A673 (cell line): ENCODE results near the gene KCNAB3. TPM values are rescaled to one million over a fixed set of nuclear protein-coding genes. Genes with fewer than 3 reads are reported as not detected.

Experiments
- Bru-seq: library from RNA; stranded (reverse); fragments of 400-500 nt; gene quantifications from one replicate; lab custom pipeline; 2021; lab: Mats Ljungman, UMichigan
- BruChase-seq, 2 experiments: library from RNA; stranded (reverse); fragments of 400-500 nt; gene quantifications; one replicate each; lab custom pipeline; 2021; lab: Mats Ljungman, UMichigan
- BruUV-seq: library from RNA; stranded (reverse); fragments of 400-500 nt; replicated peaks from 2 replicates; lab custom pipeline; 2021; lab: Mats Ljungman, UMichigan
- CTCF ChIA-PET: fragments of 300-600 bp; sonication (Branson Sonifier 250); formaldehyde crosslinking; loops from one replicate; lab custom pipeline; 2022; ENCODE audit warnings: antibody characterized with exemption; lab: Charles Lee
- POLR2A ChIA-PET: fragments of 300-600 bp; sonication (Branson Sonifier 250); formaldehyde crosslinking; loops from one replicate; lab custom pipeline; 2022; ENCODE audit warnings: antibody characterized with exemption; ENCODE audit not compliant: low non-redundant PET; lab: Charles Lee
- DNase-seq: peaks from one replicate; pipeline ENCODE4 v3.0.0-alpha.2; 2015; ENCODE audit warnings: low spot score
- H3K27ac ChIP-seq: fragments of 200-600 bp; sonication (generic); 2 replicates; pipeline ENCODE4 v1.5.1; 2016; ENCODE audit warnings: mixed run types, low read depth, mild to moderate bottlenecking, mixed read lengths, antibody characterized with exemption, low read length; ENCODE audit not compliant: poor library complexity, severe bottlenecking
- H3K27me3 ChIP-seq: fragments of 200-600 bp; sonication (generic); replicated peaks from 2 replicates; pipeline ENCODE4 v1.6.1; 2017; ENCODE audit warnings: mixed run types, low read depth, mild to moderate bottlenecking, mixed read lengths, antibody characterized with exemption, low read length; ENCODE audit not compliant: insufficient read depth, poor library complexity
- H3K36me3 ChIP-seq: fragments of 200-600 bp; sonication (generic); 2 replicates; pipeline ENCODE4 v1.6.1; 2016; ENCODE audit warnings: mixed run types, mild to moderate bottlenecking, mixed read lengths, antibody characterized with exemption, low read length; ENCODE audit not compliant: insufficient read depth, poor library complexity, severe bottlenecking
- H3K4me1 ChIP-seq: fragments of 200-600 bp; sonication (generic); 2 replicates; pipeline ENCODE4 v1.6.1; 2017; ENCODE audit warnings: mixed run types, mild to moderate bottlenecking, mixed read lengths, antibody characterized with exemption, low read length; ENCODE audit not compliant: insufficient read depth, poor library complexity, severe bottlenecking
- H3K4me3 ChIP-seq: fragments of 200-600 bp; sonication (generic); 2 replicates; pipeline ENCODE4 v1.5.1; 2016; ENCODE audit warnings: low read depth, mixed run types, mild to moderate bottlenecking, mixed read lengths, low read length; ENCODE audit not compliant: poor library complexity, severe bottlenecking
- H3K9me3 ChIP-seq: fragments of 200-600 bp; sonication (generic); 2 replicates; pipeline ENCODE4 v1.6.1; 2016; ENCODE audit warnings: mixed run types, low read depth, mild to moderate bottlenecking, mixed read lengths, antibody characterized with exemption, low read length; ENCODE audit not compliant: poor library complexity, severe bottlenecking
- CTCF ChIP-seq: fragments of 300-800, 200-600 bp; sonication (generic); conservative IDR thresholded peaks from 2 replicates; pipeline ENCODE4 v1.5.1; 2017; ENCODE audit warnings: low read depth, mild to moderate bottlenecking, antibody characterized with exemption, low read length, moderate library complexity, mixed read lengths
- EZH2 ChIP-seq: fragments of 200-600 bp; sonication (generic); IDR thresholded peaks from 2 replicates; pipeline ENCODE4 v1.6.1; 2017; ENCODE audit warnings: borderline replicate concordance, low read depth, mild to moderate bottlenecking, mixed read lengths, antibody characterized with exemption, low read length; ENCODE audit not compliant: poor library complexity, severe bottlenecking
- intact Hi-C: fragments of 100-400 bp; cut with micrococcal nuclease; formaldehyde crosslinking; loops from one replicate; pipeline ENCODE4 v1.10.0; 2022; ENCODE audit not compliant: unreplicated experiment
- long read RNA-seq: library from polyadenylated mRNA; stranded (forward); transcript quantifications from one replicate; pipeline ENCODE4 v2.0.0, GENCODE V29; 2022
- total RNA-seq: library from RNA; stranded (reverse); gene quantifications from 2 replicates; pipeline ENCODE4 v1.2.3, GENCODE V29; 2021

The KCNAB3 gene
- total RNA-seq (24.8 and 32.4 TPM in 2 replicates), Bru-seq, nascent RNA (percentile 57 among the genes with signal in this experiment), BruChase-seq, experiment 1, labeled RNA remaining after a 2-hour chase (percentile 70 among the genes with signal in this experiment), BruChase-seq, experiment 2, labeled RNA remaining after a 6-hour chase (percentile 77 among the genes with signal in this experiment)
- long read RNA-seq, transcript KCNAB3-201 (14 exons, 2,458 nt) = major isoform, 20 of 35 reads
- long read RNA-seq, partial matches to known transcripts = 7 of 35 reads
- long read RNA-seq, other reads (novel, unspliced or antisense) = 8 of 35 reads

GRCh38 chr17:7929158-7930023 is at the start of gene KCNAB3:
KCNAB3 (minus strand) TSS chr17:7929856; CDS start chr17:7929435, 421 bp downstream.
- Histone ChIP-seq H3K27me3 (no peaks in the 10 kb centered on the region), H3K4me1 (peaks cover 17% of the 10 kb centered on the region), H3K36me3 (no peaks in the 10 kb centered on the region), H3K9me3 (no peaks in the 10 kb centered on the region), H3K4me3 (peak within 1 kb of the TSS; percentile 67), H3K27ac (peak within 1 kb of the TSS; percentile 73)
- intact Hi-C loops = loop anchor here (5.0 kb wide), 2 partner anchors 42 to 188 kb away; partner anchors contain the start of genes ALOXE3 and CHD3
- ChIA-PET CTCF (interaction anchor here (1.0 to 1.1 kb wide), 2 partner anchors 59 to 61 kb away, joined by 4 to 6 read pairs; no protein-coding TSS in a partner anchor), POLR2A (interaction anchor here (0.6 to 0.8 kb wide), 2 partner anchors 12 to 13 kb away, joined by 3 to 5 read pairs; partner anchors contain the start of gene RNF227)
- TF ChIP-seq CTCF (no peak), EZH2 (no peak)
- BruUV-seq = no TSS peak
- peak; percentile 93 for DNase-seq

GRCh38 chr17:7977805-7978204 is 48.1 kb upstream of the KCNAB3 start:
- no peak overlapping the region for H3K27ac ChIP-seq
- ChIA-PET POLR2A (no interaction called here), CTCF (interaction anchor here (0.7 kb wide), 1 partner anchor 235 kb away, joined by 7 read pairs; no protein-coding TSS in a partner anchor)
- H3K4me1 ChIP-seq = no peaks in the 10 kb centered on the region
- TF ChIP-seq CTCF = no peak
- no peak for TF ChIP-seq EZH2
- H3K4me3 ChIP-seq = no peak overlapping the region
- BruUV-seq = no TSS peak
- peaks cover 5% of the 10 kb centered on the region for H3K9me3 ChIP-seq
- intact Hi-C loops = no loop called here
- no peak for DNase-seq
- no peaks in the 10 kb centered on the region for H3K36me3 ChIP-seq
- H3K27me3 ChIP-seq = no peaks in the 10 kb centered on the region

- intact Hi-C loops = no loop called here
- TF ChIP-seq CTCF = no peak
- no peak for TF ChIP-seq EZH2
- Histone ChIP-seq H3K36me3 (no peaks in the 10 kb centered on the region), H3K9me3 (peaks cover 5% of the 10 kb centered on the region), H3K4me1 (no peaks in the 10 kb centered on the region), H3K27me3 (no peaks in the 10 kb centered on the region), H3K4me3 (no peak overlapping the region), H3K27ac (no peak overlapping the region)
- no TSS peak for BruUV-seq
- DNase-seq = no peak
- CTCF ChIA-PET = no interaction called here
- POLR2A ChIA-PET = no interaction called here
These were observed 47.4 kb upstream of the KCNAB3 start for GRCh38 chr17:7977039-7977438.
